Brain microvascular endothelial cell (primary cell): ENCODE measurements around the gene S100A11.

ENCODE experiments used
- DNase-seq: peaks from one replicate; pipeline ENCODE4 v3.0.0-alpha.2; 2020
- H3K27ac ChIP-seq: fragments of 250-450 bp; sonication (Bioruptor Pico); 2 replicates; pipeline ENCODE4 v1.5.1; 2020; ENCODE audit warnings: mild to moderate bottlenecking, moderate library complexity
- H3K27me3 ChIP-seq: fragments of 250-450 bp; sonication (Bioruptor Pico); replicated peaks from 2 replicates; pipeline ENCODE4 v1.5.1; 2020; ENCODE audit warnings: mild to moderate bottlenecking
- H3K36me3 ChIP-seq: fragments of 250-450 bp; sonication (Bioruptor Pico); replicated peaks from 2 replicates; pipeline ENCODE4 v1.5.1; 2020; ENCODE audit warnings: mild to moderate bottlenecking
- H3K4me3 ChIP-seq: 2 replicates; pipeline ENCODE4 v1.5.1; 2011; ENCODE audit warnings: low read depth, mild to moderate bottlenecking, control low read depth, low read length, moderate library complexity
- in situ Hi-C: cut with HindIII; loops from 2 replicates; pipeline ENCODE4 v1.10.0; 2017; ENCODE audit warnings: low sequenced_read_pairs, low pct_ligation_motif_present
- TF ChIP-seq, protein P1 (sequence below): IDR thresholded peaks from 2 replicates; pipeline ENCODE4 v1.5.1; 2011; ENCODE audit warnings: low read depth, mild to moderate bottlenecking, moderate library complexity, low read length, control low read depth, inconsistent platforms; ENCODE audit errors: missing control alignments

S100A11 gene

DNA sequence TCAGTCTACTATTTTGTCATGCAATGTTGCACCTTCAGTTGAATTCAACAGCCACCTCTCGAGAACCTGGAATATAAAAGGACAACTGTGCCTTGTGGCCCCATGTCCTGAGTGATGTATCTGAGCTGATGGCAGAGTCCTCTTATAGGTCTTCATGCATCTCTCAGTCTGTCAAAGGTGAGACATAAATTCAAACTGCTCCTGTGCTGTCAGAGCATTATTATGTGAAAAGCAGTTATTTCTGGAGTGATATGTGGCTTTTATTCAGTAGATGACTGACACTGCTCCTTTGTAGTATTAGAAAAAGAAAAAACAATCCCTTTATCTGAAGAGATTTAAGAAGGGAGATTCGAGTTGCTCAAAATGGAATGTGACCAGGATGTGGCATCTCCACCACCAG, 51.5 kb downstream of the S100A11 start:
- in situ Hi-C loops = no loop called here
- TF ChIP-seq, protein P1, sequence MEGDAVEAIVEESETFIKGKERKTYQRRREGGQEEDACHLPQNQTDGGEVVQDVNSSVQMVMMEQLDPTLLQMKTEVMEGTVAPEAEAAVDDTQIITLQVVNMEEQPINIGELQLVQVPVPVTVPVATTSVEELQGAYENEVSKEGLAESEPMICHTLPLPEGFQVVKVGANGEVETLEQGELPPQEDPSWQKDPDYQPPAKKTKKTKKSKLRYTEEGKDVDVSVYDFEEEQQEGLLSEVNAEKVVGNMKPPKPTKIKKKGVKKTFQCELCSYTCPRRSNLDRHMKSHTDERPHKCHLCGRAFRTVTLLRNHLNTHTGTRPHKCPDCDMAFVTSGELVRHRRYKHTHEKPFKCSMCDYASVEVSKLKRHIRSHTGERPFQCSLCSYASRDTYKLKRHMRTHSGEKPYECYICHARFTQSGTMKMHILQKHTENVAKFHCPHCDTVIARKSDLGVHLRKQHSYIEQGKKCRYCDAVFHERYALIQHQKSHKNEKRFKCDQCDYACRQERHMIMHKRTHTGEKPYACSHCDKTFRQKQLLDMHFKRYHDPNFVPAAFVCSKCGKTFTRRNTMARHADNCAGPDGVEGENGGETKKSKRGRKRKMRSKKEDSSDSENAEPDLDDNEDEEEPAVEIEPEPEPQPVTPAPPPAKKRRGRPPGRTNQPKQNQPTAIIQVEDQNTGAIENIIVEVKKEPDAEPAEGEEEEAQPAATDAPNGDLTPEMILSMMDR = no peak
- Histone ChIP-seq H3K36me3 (peaks cover 48% of the 10 kb centered on the region), H3K27ac (no peak overlapping the region), H3K27me3 (no peaks in the 10 kb centered on the region), H3K4me3 (no peak overlapping the region)
- no peak for DNase-seq

DNA sequence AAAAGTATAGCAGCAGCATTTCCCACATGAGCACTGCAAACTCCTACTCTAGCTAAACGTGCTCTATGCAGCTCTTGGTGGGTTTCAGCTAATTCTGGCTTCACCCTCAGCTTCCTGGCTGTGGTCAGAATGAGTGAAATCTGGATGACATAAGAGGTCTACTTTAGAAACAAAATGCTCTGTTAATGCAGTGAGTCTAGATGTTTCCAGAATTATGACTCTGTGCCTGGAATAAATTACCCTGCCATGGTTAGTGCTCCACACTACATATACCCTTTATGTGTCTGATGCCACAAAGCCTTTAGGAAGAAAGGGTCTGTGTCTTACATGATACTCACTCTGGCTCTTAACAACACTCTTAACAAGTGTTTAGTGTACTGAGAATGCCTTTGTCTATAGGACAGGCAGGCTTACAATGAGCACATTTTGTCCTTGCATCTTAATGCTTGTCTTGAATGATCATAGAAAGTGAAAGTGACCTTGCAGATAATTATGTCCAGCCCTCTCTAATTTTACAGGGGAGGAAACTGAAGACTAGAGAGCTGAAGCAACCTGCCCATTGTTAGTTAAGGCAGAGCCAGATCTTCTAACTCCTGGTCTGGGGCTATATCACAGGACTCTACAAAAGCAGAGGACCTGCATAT, 52.4 kb downstream of the S100A11 start:
- Histone ChIP-seq H3K27me3 (no peaks in the 10 kb centered on the region), H3K36me3 (peaks cover 48% of the 10 kb centered on the region), H3K4me3 (no peak overlapping the region), H3K27ac (no peak overlapping the region)
- no peak for DNase-seq
- in situ Hi-C loops = no loop called here
- TF ChIP-seq, protein P1 = no peak
